NOMO-1 (cell line): ENCODE results near the gene STK38L.

Source experiments
- DNase-seq, 2 experiments: peaks; one replicate each; lab custom pipeline; 2025; ENCODE audit not compliant: unreplicated experiment in 2 of 2; lab: John Stamatoyannopoulos, UW

Gene STK38L

DNA sequence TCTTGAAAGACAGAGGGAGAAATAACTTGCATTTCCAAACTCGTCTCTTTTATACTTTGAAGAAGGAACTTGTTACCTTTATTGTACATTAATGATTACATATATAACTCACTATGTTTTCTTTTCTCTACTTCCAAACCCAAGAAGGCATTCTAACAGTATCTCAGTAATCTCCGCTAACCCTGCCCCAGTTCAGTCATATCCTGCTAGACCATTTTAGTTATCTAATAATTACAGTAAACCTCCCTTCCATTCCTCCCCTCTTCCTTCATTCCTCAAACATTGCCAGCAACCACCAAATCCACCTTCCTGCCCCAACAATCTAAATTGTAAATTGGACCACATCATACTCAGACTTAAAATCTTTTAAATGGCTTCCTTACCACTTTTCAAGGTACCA, 30.6 kb downstream of the STK38L start:
- no peak for DNase-seq

DNA sequence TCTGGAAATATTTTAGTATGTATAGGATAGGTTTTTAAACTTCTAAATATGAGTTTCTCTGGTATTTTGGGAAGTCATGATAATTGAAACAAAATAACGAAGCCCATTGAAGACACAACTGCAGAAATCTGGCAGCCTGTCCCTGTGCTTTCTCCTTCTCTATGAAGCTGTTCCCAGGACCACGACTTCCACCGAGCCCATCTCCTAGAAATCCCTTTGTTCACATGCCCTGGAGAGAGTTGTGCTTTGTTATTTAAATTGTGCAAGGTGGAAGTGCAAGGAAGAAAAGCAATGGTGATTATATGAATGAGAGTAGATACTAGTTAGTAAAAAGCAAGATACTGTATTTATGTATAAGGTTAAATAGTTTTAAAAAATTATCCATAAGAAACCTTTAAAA, 32.2 kb downstream of the STK38L start:
- DNase-seq: no peak

DNA sequence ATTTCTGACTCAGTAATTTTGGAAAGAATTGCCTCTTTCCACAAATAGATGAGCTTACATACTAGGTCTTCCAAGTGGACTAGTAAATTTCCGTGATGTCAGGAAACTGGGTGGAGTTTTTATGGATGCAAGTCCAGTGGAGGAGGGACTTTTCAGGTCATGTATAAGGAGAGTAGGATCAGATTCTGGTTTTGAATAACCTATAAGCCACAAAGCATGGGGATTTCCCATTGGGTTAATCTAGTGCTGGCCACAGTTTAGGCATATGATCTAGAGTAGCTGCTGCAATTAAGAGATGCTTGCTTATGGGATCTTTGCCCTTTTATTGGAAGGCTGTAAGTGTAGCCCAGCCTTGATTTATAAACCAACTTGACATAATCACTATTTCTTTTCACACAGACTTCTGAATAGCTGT, 33.8 kb downstream of the STK38L start:
- DNase-seq: no peak

DNA sequence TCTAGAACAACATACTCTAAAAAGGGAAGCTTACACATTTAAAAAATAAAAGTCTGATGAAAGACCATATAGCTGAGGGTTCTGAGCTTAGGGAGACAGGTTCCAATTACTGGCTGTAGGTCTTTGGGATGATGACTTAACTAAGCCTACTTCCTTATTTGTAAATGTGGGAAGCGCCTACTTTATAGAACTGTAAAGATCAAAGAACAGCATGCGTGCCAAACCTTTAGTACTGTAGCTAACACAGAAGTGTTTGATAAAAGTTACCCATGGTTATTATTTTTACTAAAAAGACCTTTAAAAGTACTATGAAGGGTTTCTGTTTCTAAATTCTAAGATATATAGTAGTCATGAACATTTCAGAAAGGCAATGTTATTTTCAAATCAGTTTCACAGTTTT, 35.7 kb downstream of the STK38L start:
- peak; percentile 2 to 72 for DNase-seq

DNA sequence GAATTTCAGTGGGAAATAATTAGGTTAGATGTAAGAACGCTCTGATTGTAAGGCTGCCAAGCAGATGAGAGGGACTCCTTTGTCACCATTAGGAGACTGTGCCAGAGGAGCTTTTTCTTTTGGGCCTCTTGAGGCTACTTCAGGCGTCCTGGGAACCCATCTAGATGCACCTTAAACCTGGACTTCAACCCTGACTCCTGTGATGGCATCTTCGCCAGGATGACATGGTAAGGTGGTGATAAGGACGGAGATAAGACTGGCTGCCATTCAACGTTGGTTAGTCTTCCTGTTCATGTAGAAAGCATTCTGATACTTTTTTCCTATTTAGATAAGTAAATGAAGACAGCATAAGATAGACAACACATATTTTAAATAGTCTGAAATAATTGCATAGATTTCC, 36.3 kb downstream of the STK38L start:
- no peak for DNase-seq

DNA sequence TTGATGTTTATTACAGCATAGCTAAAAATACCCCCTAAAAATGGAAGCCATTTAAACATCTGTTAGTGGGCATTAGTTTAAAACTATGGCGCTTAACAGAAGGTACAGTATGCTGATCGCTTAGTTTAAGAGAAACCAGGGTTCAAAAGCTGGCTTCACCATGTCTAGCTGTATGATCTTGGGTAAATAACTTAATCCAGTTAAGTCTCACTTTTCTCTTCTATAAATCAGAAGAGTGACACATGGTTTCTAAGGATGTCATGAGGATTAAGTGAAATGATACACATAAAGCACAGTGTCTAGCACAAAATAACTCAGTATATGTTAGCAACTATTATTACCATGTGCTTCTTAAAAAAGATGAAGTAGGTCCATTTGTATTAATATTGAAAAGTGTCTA, 38.7 kb downstream of the STK38L start:
- DNase-seq: no peak

DNA sequence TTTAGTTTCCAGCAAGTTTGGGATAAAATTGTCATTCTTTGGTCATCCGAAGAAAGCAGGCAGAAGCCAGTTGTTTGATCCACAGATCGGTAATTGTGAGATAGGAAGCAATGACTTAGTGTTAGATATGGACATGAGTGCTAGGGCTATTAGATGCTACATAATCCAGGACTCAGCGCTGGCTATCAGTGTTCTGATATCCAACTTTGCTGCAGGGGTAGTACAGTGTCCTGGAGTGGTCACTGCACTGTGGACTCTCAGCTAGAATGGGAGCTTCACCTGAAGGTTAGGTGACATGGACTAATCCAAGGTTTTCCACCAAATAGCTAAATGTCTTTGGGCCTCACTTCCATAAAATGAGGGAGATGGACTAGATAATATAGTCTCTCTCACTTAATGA, 39.9 kb downstream of the STK38L start:
- no peak for DNase-seq

DNA sequence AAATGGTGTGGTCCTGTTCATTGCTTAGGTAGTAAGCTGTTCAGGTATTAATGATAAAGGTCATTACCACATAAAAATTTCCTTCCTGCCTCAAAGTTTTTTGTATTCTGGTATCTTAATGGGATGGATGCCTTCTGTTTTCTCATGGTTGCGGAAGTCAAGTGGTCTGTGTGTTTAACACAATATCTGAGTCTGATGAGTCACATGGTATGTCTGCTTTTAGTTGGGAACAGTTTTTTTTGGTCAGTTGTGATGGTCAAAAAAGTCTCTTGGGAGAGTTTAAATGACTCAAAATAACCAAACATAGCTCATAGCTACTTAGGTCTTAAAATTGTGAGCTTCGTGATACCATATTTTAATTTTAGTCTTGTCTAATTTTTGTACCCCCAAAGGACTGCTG, 40.7 kb downstream of the STK38L start:
- no peak for DNase-seq

DNA sequence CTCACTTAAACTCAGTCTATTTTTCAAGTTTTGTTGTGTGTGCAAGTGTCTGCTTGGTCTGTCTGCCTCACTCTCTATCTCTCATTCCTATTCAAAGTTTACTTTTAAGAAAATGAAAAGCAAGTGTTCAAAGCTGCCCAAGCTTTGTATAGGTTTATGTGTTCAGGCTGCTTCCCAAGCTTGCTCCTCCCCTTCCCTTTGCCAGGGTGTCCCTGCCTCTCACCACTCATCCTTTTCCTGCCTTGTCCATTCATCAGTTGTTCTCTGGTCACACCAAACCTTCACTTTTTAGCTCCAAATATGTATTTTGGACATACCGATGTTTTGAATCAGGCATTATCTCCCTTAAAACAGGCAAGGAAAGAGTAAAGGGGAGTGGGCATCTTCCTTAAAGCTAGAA, 41.3 kb downstream of the STK38L start:
- no peak for DNase-seq

DNA sequence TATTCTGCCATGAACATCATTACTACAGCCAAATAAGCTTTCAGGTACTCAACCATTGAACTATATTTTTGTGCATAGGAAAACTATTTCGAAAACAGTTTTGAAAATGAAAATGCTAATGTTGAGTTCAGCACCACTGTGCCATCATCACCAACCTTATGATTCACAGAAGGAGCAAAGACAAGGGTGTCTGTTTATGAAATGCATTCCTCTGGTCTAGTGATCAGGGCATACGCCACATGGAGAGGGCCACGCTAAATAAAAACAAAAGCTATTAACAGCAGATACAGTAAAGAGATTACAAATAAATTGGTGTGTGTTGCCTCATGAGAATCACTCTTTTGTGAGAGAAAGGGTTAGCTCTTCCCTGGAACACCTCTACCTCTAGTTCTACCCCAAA, 45.3 kb downstream of the STK38L start:
- DNase-seq: no peak

DNA sequence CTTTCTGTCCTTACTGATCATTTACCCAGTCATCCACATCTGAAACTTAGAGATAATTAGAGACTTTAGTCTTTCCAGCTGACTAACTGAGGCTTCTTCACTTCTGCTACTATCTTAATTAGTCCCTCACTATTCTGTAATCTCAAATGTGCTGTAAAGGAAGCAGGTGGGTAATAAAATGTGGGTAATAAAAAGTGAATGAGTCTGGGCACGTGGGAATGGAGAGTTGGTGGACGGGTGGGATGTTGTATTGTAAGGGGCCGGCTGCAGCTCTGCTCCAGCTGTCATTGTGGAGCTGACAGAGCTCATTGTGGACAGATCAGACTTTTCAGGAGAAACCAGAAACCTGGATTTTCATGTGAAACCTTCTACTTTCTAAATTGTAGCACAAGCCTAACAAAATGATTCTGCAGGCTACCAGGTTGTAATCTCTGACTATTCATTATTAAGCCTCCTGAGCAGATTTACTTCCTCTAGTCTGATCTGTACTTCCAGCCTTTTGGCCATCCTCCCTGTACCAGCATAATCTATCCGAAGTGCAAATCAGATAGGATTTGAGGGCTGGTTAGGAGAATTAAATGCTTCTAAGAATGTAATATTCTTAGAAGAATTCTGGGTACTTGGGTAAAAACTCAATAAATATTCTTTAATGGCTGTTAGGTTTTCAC, 46.5 kb downstream of the STK38L start:
- DNase-seq: no peak

DNA sequence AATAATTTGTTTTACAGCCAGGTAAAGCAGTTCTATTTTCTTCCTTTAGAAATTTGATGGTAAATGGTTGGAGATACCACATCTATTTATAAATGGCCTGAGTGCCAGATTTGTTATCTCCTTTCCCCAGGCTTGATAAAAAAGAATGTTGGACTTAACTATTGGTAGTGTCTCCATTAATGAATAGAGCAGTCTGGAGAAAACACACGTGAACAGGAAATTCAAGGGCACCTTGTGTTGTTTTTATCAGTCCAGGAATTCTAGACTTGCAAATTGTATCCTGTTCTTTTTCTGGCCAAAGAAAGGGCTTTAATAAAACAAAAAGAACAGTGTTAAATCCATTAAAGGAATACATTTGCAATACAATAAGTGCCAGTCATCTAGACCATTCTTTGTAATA, 47.8 kb downstream of the STK38L start:
- no peak for DNase-seq

DNA sequence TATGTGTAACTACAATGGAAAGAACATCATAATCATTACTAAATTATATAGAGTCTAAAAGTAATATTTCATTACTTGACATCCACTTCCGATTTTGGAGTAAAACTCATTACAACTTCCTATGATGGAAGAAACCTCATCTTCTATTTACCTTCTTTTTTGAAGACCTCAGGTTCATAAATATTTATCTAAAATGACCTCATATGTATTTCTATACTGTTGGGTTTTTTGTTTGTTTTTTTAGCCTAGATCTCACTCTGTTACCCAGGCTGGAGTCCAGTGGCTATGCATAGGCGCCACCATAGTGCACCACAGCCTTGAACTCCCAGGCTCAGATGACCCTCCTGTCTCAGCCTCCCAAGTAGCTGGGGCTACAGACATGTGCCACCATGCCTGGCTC, 48.6 kb downstream of the STK38L start:
- no peak for DNase-seq

DNA sequence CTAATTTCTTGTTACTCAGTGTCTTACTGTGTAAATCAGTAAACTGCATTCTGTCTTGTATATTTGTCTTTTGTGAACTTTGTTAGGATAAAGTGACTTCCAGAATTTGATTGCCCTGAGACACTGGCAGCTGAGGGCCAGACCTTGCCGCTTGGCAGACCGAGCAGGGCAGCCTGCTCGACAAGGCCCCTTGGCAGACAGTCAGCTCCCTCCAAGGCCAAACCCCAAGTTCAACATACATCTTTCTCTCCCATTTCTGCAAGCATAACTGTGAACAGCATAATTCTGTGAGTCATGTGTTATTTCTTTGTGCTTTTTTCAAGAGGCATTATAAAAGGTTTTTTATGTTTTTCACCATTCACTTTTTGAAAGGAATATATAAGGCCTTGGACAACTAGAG, 49.4 kb downstream of the STK38L start:
- DNase-seq: no peak

DNA sequence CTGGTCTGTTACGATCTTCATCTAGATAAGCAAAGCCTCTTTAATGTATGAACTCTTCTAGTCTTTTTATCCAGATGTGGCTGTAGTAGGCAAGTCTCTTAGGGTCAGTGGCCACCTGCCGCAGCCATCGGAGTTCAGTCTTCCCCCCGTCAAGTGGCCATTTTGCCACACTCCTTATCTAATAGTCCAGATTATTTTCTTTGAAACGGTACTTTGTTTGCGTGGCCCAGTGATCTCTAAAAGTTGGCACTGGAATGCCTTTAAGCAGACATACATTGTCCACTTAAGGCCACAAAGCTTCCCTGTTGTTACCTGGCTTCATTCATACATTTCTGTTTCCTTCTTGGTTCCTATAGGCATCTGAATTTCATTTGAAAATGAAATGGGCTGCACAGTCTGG, 52.6 kb downstream of the STK38L start:
- no peak for DNase-seq

DNA sequence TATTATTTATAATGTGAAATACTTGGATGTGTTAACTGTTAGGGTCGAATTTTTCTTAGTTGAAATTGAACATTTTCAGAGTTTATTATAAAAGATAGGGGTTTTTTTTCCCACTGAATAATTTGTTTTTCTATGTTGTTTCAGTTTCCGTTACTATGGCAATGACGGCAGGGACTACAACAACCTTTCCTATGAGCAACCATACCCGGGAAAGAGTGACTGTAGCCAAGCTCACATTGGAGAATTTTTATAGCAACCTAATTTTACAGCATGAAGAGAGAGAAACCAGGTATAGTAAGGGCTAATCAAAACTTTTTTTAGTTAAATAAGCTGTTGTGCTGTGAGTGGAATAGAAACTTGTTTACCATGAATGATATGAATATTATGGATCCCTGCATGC, 53.5 kb downstream of the STK38L start:
- no peak for DNase-seq

DNA sequence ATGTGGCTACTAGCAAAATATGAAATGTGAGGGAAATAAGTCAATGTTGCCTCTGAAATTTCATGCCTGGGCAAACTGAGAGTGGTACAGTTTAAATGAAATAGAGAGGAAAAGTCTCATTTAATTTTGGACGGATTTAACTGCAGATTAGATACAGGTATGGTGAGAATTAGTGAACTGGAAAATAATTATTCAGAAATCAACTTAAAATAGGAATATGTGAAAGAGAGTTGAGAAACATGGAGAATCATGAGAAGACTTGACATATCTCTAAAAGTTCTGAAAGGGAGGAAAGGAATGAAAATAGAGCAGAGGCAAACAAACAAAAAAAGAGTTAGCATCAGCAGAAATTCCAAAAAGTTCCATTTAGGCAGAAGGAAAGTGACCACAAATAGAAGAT, 55.0 kb downstream of the STK38L start:
- no peak for DNase-seq

DNA sequence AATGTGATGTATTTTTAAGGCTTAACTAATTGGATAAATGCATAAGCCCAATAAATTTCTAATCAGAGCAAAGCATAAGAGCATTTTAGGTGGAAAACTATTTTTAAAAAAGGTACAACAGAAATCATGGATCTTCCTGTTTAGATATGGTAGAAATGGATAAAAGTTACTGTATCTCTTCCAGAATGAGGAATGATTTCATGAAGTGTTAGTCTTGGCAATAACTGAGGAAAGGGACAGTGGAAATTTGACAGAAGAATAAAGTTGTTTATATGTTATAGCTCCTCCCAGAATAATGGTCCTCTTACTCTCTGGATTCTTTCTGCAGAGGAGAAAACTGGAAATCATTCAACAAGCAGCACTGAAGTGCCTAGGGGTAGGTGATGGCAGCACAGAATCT, 56.1 kb downstream of the STK38L start:
- DNase-seq: no peak

DNA sequence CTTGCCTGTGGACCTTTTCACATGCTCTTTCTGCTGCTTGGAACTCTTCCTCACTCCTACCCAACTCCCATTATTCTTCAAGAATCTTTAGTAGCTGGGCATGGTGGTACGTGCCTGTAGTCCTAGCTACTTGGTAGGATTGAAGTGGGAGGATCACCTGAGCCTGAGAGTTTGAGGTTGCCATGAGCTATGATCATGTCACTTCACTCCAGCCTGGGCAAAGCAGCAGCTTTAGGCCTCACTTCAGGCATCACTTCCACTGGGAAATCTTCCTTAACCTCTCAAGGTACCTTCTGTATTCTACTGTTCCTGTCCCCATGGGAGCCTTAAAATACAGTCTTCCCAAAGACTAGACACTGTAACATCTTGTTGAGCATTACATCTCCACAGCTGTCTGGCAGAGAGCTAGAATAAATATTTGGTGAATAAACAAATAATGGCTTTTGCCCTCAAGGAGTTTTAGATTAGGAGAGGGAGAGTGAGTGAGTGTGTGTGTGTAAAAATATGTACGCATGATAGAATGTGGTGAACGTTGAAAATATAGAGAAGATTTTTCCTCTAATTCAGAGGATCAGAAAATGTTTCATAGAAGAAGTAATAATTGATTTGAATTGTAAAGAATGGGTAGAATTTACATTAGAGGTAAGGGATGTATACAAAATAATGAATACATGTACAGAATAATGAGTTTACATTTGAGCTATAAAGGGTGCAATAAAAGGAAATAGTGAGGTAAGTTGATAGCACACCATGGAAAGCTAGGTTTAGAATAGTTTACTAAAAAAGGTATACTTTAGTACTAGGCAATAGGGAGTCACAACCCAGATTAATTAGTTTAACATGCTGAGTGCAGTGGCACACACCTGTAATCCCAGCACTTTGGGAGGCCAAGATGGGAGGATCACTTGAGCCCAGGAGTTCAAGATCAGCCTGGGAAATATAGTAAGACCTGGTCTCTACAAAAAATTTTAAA, 59.3 kb downstream of the STK38L start:
- no peak for DNase-seq

DNA sequence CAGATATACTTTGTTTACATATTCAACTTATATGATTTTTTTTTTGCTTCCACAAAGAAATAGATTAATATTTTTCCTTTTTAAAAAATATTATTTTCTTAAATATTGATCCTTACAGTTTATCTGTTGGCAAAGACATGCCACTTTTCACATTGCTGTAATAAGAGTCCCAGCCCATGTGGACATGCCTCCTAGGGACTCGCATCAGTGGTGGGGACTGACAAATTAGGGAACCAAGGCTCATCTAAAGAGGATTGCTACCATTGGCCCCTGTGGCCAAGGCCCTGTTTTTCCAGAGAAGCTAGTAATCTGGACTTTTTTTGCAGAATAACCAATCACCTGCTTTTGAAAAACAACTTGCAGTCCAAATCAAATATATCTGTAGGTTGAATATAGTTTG, 60.8 kb downstream of the STK38L start:
- DNase-seq: no peak

DNA sequence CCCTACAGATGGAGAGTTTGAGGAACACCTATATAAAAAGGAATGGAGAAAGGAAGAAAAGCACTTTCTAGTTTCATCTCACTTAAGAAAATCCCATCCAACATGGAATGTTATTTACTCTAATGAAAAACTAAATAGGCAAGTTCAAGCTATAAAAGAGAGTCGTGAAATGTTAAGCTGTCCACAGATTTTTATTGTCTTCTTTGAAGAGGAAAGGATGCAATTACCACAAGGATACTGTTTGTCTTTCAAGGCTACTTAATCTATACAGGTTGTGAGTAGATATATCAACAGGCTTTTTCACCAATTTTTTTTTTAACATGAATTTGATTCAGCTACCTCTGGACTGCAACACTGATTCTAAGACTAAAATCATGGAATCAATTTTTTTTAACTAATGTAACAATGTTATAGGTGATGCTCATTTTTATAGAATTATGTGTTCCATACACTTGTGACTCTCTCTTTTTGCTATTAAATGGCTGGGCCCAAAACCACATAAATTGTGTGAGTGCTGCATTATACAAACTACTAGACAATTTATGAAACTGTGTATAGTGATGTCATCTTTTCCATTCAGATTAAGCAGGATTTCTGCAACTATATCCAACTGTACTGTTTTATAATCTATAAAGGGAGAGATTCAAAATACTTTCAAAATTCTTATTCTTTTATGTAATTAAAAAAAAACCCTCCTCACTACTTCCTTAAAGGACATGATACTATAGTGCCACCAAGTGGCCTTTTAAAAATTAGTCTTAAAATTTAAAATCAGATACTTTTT, 61.8 kb downstream of the STK38L start:
- DNase-seq: peak; percentile 11 to 58
